HCT116 (cell line): ENCODE results near the gene MSMB. TPM values are rescaled to one million over a fixed set of nuclear protein-coding genes. Genes with fewer than 3 reads are reported as not detected.

ENCODE experiments used
- ATAC-seq: fragments of 200-7000 bp; cut with Tn5 transposase; 2 replicates; pipeline ENCODE4 v1.9.1; 2020; ENCODE audit warnings: mild to moderate bottlenecking, moderate library complexity
- BruUV-seq: library from RNA; stranded (reverse); fragments of 400-500 nt; replicated peaks from 2 replicates; lab custom pipeline; 2021; lab: Mats Ljungman, UMichigan
- CTCF ChIA-PET: fragments of 300-600 bp; sonication (Branson Sonifier 250); formaldehyde crosslinking; loops from one replicate; lab custom pipeline; 2021; ENCODE audit warnings: antibody characterized with exemption; lab: Charles Lee
- POLR2A ChIA-PET: fragments of 300-600, 350-600 bp; sonication (Branson Sonifier 250); formaldehyde crosslinking; loops from one replicate; lab custom pipeline; 2021; ENCODE audit warnings: antibody characterized with exemption; lab: Charles Lee
- RAD21 ChIA-PET, 2 experiments: fragments of 300-600 bp; sonication (Branson Sonifier 250); formaldehyde crosslinking; loops; one replicate each; lab custom pipeline; 2023; ENCODE audit warnings: low total read pairs in 2 of 2; ENCODE audit not compliant: uncharacterized antibody in 2 of 2, unreplicated experiment in 2 of 2, low non-redundant PET in 1 of 2; lab: Charles Lee
- DNase-seq: peaks from one replicate; pipeline ENCODE4 v3.0.0-alpha.2; 2010; ENCODE audit warnings: low read depth, low spot score
- H2AFZ ChIP-seq: fragments of 200-600 bp; shearing (Covaris generic), sonication (generic); 2 replicates; pipeline ENCODE4 v1.6.1; 2017; ENCODE audit warnings: low read depth, mixed run types, mixed read lengths, antibody characterized with exemption, low read length; ENCODE audit not compliant: poor library complexity, severe bottlenecking
- H3K27ac ChIP-seq: 2 replicates; pipeline ENCODE4 v1.5.1; 2012; ENCODE audit warnings: low read depth, low read length
- H3K27me3 ChIP-seq: fragments of 200-600 bp; sonication (generic); 2 replicates; pipeline ENCODE4 v1.6.1; 2016; ENCODE audit warnings: mixed run types, low read length, mixed read lengths; ENCODE audit not compliant: insufficient read depth
- H3K36me3 ChIP-seq, 2 experiments: fragments of 200-500 bp in 1 of 2; fragments of 200-600 bp in 1 of 2; sonication (Bioruptor generic) in 1 of 2; sonication (generic) in 1 of 2; 2 replicates each; pipeline versions ENCODE4 v1.5.1 to v1.6.1; 2014 to 2016; ENCODE audit warnings: low read length in 2 of 2, inconsistent platforms in 1 of 2, mixed read lengths in 1 of 2, mixed run types in 1 of 2; ENCODE audit not compliant: insufficient read depth in 2 of 2, control insufficient read depth in 1 of 2
- H3K4me1 ChIP-seq, 2 experiments: fragments of 200-600 bp in 1 of 2; sonication (generic) in 1 of 2; 2 replicates each; pipeline versions ENCODE4 v1.5.1 to v1.6.1; 2012 to 2017; ENCODE audit warnings: low read length in 2 of 2, inconsistent platforms in 1 of 2, mild to moderate bottlenecking in 1 of 2, mixed read lengths in 1 of 2, mixed run types in 1 of 2, moderate library complexity in 1 of 2; ENCODE audit not compliant: insufficient read depth in 2 of 2, control insufficient read depth in 1 of 2
- H3K4me2 ChIP-seq: fragments of 200-600 bp; sonication (generic); 2 replicates; pipeline ENCODE4 v1.6.1; 2017; ENCODE audit warnings: mixed run types, low read length, mixed read lengths
- H3K4me3 ChIP-seq, 2 experiments: fragments of 200-600 bp in 1 of 2; sonication (generic) in 1 of 2; replicated peaks in 1 of 2; 2 replicates each; pipeline ENCODE4 v1.5.1; 2011 to 2016; ENCODE audit warnings: low read length in 2 of 2, control low read depth in 1 of 2, low read depth in 1 of 2, mild to moderate bottlenecking in 1 of 2, mixed read lengths in 1 of 2, mixed run types in 1 of 2
- H3K79me2 ChIP-seq: fragments of 200-600 bp; sonication (generic); 2 replicates; pipeline ENCODE4 v1.6.1; 2017; ENCODE audit warnings: mild to moderate bottlenecking, mixed run types, low read length, moderate library complexity, mixed read lengths; ENCODE audit not compliant: insufficient read depth
- H3K9ac ChIP-seq: fragments of 200-600 bp; sonication (generic); 2 replicates; pipeline ENCODE4 v1.6.1; 2016; ENCODE audit warnings: low read length, mixed read lengths
- H3K9me2 ChIP-seq: fragments of 200-600 bp; sonication (generic), shearing (Covaris generic); 2 replicates; pipeline ENCODE4 v1.6.1; 2017; ENCODE audit warnings: mixed run types, mild to moderate bottlenecking, moderate library complexity; ENCODE audit not compliant: insufficient read depth
- H3K9me3 ChIP-seq, 2 experiments: fragments of 200-500 bp in 1 of 2; fragments of 200-600 bp in 1 of 2; sonication (Bioruptor generic) in 1 of 2; sonication (generic) in 1 of 2; 2 replicates each; pipeline ENCODE4 v1.6.1; 2014 to 2017; ENCODE audit warnings: low read length in 2 of 2, mixed read lengths in 2 of 2, inconsistent platforms in 1 of 2, low read depth in 1 of 2, mild to moderate bottlenecking in 1 of 2, mixed run types in 1 of 2, moderate library complexity in 1 of 2; ENCODE audit not compliant: control insufficient read depth in 1 of 2, insufficient read depth in 1 of 2
- H4K20me1 ChIP-seq: fragments of 200-600 bp; sonication (generic), shearing (Covaris generic); 2 replicates; pipeline ENCODE4 v1.6.1; 2017; ENCODE audit warnings: mixed run types, mild to moderate bottlenecking, moderate library complexity; ENCODE audit not compliant: insufficient read depth
- ATF3 ChIP-seq: IDR thresholded peaks from 2 replicates; pipeline ENCODE4 v1.6.1; 2012
- CBX3 ChIP-seq: IDR thresholded peaks from 2 replicates; pipeline ENCODE4 v1.6.1; 2012; ENCODE audit warnings: low read depth
- CEBPB ChIP-seq: IDR thresholded peaks from 2 replicates; pipeline ENCODE4 v1.6.1; 2012; ENCODE audit warnings: low read depth
- EGR1 ChIP-seq: IDR thresholded peaks from 2 replicates; pipeline ENCODE4 v1.6.1; 2012; ENCODE audit warnings: low read depth
- ELF1 ChIP-seq: IDR thresholded peaks from 2 replicates; pipeline ENCODE4 v1.6.1; 2012; ENCODE audit warnings: low read depth, borderline replicate concordance
- EZH2 ChIP-seq: fragments of 200-600 bp; sonication (generic); IDR thresholded peaks from 2 replicates; pipeline ENCODE4 v1.6.1; 2017; ENCODE audit warnings: antibody characterized with exemption, mixed run types
- EZH2phosphoT487 ChIP-seq: fragments of 200-600 bp; IDR thresholded peaks from 2 replicates; pipeline ENCODE4 v1.6.1; 2018; ENCODE audit warnings: antibody characterized with exemption, borderline replicate concordance
- FOSL1 ChIP-seq: IDR thresholded peaks from 2 replicates; pipeline ENCODE4 v1.6.1; 2012; ENCODE audit warnings: low read depth
- JUND ChIP-seq: IDR thresholded peaks from 2 replicates; pipeline ENCODE4 v1.6.1; 2012
- POLR2A ChIP-seq: IDR thresholded peaks from 2 replicates; pipeline ENCODE4 v1.7.0; 2011; ENCODE audit warnings: borderline replicate concordance; ENCODE audit not compliant: insufficient read depth, insufficient read length; ENCODE audit errors: extremely low read depth
- RAD21 ChIP-seq: IDR thresholded peaks from 2 replicates; pipeline ENCODE4 v1.6.1; 2012; ENCODE audit warnings: low read depth, mild to moderate bottlenecking
- YY1 ChIP-seq: IDR thresholded peaks from 2 replicates; pipeline ENCODE4 v1.6.1; 2011; ENCODE audit warnings: low read length, low read depth, moderate library complexity, mild to moderate bottlenecking; ENCODE audit not compliant: insufficient replicate concordance; ENCODE audit errors: extremely low read depth
- ZNF274 ChIP-seq: fragments of 200-500 bp; sonication (Bioruptor generic); IDR thresholded peaks from 2 replicates; pipeline ENCODE4 v1.6.1; 2014; ENCODE audit warnings: mild to moderate bottlenecking, low read depth, low read length, inconsistent platforms
- intact Hi-C: fragments of 100-400 bp; cut with micrococcal nuclease; formaldehyde crosslinking; loops from 2 replicates; pipeline ENCODE4 v1.10.0; 2022
- total RNA-seq: library from RNA; stranded (reverse); gene quantifications from one replicate; pipeline ENCODE4 v1.2.1, GENCODE V29; 2021; ENCODE audit not compliant: unreplicated experiment
- TF ChIP-seq, protein P1 (sequence below), 3 experiments: fragments of 200-600 bp in 1 of 3; sonication (generic) in 1 of 3; IDR thresholded peaks in 2 of 3; conservative IDR thresholded peaks in 1 of 3; 2 replicates each; pipeline ENCODE4 v1.5.1; 2012 to 2017; ENCODE audit warnings: low read depth in 2 of 3, low read length in 2 of 3, antibody characterized with exemption in 1 of 3, borderline replicate concordance in 1 of 3, control low read depth in 1 of 3, mild to moderate bottlenecking in 1 of 3, mixed read lengths in 1 of 3, mixed run types in 1 of 3, moderate library complexity in 1 of 3; ENCODE audit not compliant: insufficient read depth in 1 of 3
- TF ChIP-seq, protein P2 (sequence below): IDR thresholded peaks from 2 replicates; pipeline ENCODE4 v1.6.1; 2011; ENCODE audit warnings: mild to moderate bottlenecking, low read length, moderate library complexity; ENCODE audit not compliant: insufficient replicate concordance; ENCODE audit errors: extremely low read depth
- TF ChIP-seq, protein P3 (sequence below): IDR thresholded peaks from 2 replicates; pipeline ENCODE4 v1.6.1; 2012; ENCODE audit warnings: low read depth

Gene MSMB
- total RNA-seq, 1 experiment from 2014 or later, result not detected

- Histone ChIP-seq H2AFZ (no peak overlapping the region), H3K27ac (no peak overlapping the region), H3K4me3 (no peak overlapping the region), H3K9ac (no peak overlapping the region), H3K27me3 (no peaks in the 10 kb centered on the region), H3K9me3 (no peaks in the 10 kb centered on the region), H3K4me1 (no peaks in the 10 kb centered on the region), H3K36me3 (peaks cover 44 to 78% of the 10 kb centered on the region in 2 experiments; a peak in 3 of 4 replicates), H3K4me2 (no peak overlapping the region), H4K20me1 (peaks cover 8% of the 10 kb centered on the region; the same call in 1 of the 2 replicates), H3K79me2 (peaks cover 31% of the 10 kb centered on the region), H3K9me2 (no peaks in the 10 kb centered on the region)
- ChIA-PET CTCF (no interaction called here), RAD21 (no interaction called here), POLR2A (interaction anchor here (1.2 kb wide), 1 partner anchor 13 kb away, joined by 4 read pairs; no protein-coding TSS in a partner anchor)
- DNase-seq (no peak), ATAC-seq (no peak)
- intact Hi-C loops, result no loop called here
- BruUV-seq, result no TSS peak
- TF ChIP-seq ZNF274 (no peak), EGR1 (no peak), RAD21 (no peak), ATF3 (no peak), ELF1 (no peak), CBX3 (no peak), FOSL1 (no peak), EZH2 (no peak), JUND (no peak), EZH2phosphoT487 (no peak), POLR2A (no peak), YY1 (no peak), CEBPB (no peak)
- TF ChIP-seq, protein P1, sequence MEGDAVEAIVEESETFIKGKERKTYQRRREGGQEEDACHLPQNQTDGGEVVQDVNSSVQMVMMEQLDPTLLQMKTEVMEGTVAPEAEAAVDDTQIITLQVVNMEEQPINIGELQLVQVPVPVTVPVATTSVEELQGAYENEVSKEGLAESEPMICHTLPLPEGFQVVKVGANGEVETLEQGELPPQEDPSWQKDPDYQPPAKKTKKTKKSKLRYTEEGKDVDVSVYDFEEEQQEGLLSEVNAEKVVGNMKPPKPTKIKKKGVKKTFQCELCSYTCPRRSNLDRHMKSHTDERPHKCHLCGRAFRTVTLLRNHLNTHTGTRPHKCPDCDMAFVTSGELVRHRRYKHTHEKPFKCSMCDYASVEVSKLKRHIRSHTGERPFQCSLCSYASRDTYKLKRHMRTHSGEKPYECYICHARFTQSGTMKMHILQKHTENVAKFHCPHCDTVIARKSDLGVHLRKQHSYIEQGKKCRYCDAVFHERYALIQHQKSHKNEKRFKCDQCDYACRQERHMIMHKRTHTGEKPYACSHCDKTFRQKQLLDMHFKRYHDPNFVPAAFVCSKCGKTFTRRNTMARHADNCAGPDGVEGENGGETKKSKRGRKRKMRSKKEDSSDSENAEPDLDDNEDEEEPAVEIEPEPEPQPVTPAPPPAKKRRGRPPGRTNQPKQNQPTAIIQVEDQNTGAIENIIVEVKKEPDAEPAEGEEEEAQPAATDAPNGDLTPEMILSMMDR (IDR thresholded peaks at IDR 0.05 in 2 of 3, conservative IDR thresholded peaks at IDR 0.05 in 1 of 3; ENCODE audit: borderline replicate concordance in 1 of 3, insufficient read depth in 1 of 3, low read depth in 2 of 3, low read length in 2 of 3), result no peak
- TF ChIP-seq, protein P2, sequence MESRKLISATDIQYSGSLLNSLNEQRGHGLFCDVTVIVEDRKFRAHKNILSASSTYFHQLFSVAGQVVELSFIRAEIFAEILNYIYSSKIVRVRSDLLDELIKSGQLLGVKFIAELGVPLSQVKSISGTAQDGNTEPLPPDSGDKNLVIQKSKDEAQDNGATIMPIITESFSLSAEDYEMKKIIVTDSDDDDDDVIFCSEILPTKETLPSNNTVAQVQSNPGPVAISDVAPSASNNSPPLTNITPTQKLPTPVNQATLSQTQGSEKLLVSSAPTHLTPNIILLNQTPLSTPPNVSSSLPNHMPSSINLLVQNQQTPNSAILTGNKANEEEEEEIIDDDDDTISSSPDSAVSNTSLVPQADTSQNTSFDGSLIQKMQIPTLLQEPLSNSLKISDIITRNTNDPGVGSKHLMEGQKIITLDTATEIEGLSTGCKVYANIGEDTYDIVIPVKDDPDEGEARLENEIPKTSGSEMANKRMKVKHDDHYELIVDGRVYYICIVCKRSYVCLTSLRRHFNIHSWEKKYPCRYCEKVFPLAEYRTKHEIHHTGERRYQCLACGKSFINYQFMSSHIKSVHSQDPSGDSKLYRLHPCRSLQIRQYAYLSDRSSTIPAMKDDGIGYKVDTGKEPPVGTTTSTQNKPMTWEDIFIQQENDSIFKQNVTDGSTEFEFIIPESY, result no peak
- TF ChIP-seq, protein P3, sequence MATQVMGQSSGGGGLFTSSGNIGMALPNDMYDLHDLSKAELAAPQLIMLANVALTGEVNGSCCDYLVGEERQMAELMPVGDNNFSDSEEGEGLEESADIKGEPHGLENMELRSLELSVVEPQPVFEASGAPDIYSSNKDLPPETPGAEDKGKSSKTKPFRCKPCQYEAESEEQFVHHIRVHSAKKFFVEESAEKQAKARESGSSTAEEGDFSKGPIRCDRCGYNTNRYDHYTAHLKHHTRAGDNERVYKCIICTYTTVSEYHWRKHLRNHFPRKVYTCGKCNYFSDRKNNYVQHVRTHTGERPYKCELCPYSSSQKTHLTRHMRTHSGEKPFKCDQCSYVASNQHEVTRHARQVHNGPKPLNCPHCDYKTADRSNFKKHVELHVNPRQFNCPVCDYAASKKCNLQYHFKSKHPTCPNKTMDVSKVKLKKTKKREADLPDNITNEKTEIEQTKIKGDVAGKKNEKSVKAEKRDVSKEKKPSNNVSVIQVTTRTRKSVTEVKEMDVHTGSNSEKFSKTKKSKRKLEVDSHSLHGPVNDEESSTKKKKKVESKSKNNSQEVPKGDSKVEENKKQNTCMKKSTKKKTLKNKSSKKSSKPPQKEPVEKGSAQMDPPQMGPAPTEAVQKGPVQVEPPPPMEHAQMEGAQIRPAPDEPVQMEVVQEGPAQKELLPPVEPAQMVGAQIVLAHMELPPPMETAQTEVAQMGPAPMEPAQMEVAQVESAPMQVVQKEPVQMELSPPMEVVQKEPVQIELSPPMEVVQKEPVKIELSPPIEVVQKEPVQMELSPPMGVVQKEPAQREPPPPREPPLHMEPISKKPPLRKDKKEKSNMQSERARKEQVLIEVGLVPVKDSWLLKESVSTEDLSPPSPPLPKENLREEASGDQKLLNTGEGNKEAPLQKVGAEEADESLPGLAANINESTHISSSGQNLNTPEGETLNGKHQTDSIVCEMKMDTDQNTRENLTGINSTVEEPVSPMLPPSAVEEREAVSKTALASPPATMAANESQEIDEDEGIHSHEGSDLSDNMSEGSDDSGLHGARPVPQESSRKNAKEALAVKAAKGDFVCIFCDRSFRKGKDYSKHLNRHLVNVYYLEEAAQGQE, result no peak
Observed at GRCh38 chr10:46004963-46005362, 41.1 kb downstream of the MSMB start.
